Inflammatory macrophage treated with lipopolysaccharide for 4 hours (primary cell): ENCODE results near the gene DENND2A.
"Not testable (repeated sequence)": the region's sequence is repeated elsewhere in the genome, so short reads cannot be mapped to it uniquely, and the experiment has no call there.

ENCODE experiments used
- DNase-seq: peaks from one replicate; pipeline ENCODE4 v3.0.0-alpha.2; 2020

Gene DENND2A

GRCh38 chr7:140540136-140540777, 100.4 kb downstream of the DENND2A start:
- no peak for DNase-seq

GRCh38 chr7:140539461-140539860, 101.2 kb downstream of the DENND2A start:
- DNase-seq = no peak

GRCh38 chr7:140537750-140538482, 102.7 kb downstream of the DENND2A start:
- no peak for DNase-seq

- no peak for DNase-seq
Measured at GRCh38 chr7:140534743-140535142, 105.9 kb downstream of the DENND2A start.

- DNase-seq = no peak
Measured at GRCh38 chr7:140533394-140533872, 107.2 kb downstream of the DENND2A start.

GRCh38 chr7:140529428-140529827, 111.2 kb downstream of the DENND2A start:
- DNase-seq = not testable (repeated sequence)

- no peak for DNase-seq
Measured at GRCh38 chr7:140526787-140527664, 113.6 kb downstream of the DENND2A start.

GRCh38 chr7:140526214-140526613, 114.4 kb downstream of the DENND2A start:
- no peak for DNase-seq

GRCh38 chr7:140525743-140526142, 114.9 kb downstream of the DENND2A start:
- DNase-seq = no peak

- no peak for DNase-seq
Measured at GRCh38 chr7:140521421-140521820, 119.2 kb downstream of the DENND2A start.

GRCh38 chr7:140519007-140519399, 121.6 kb downstream of the DENND2A start:
- no peak for DNase-seq

- DNase-seq = no peak
Measured at GRCh38 chr7:140518370-140519006, 122.1 kb downstream of the DENND2A start.

GRCh38 chr7:140517546-140518369, 122.9 kb downstream of the DENND2A start:
- peak; percentile 79 for DNase-seq

GRCh38 chr7:140512317-140513000, 128.2 kb downstream of the DENND2A start:
- no peak for DNase-seq

- DNase-seq = no peak
Measured at GRCh38 chr7:140509789-140510188, 130.8 kb downstream of the DENND2A start.

GRCh38 chr7:140507556-140507955, 133.1 kb downstream of the DENND2A start:
- not testable (repeated sequence) for DNase-seq

GRCh38 chr7:140506788-140507464, 133.7 kb downstream of the DENND2A start:
- no peak for DNase-seq

- no peak for DNase-seq
Measured at GRCh38 chr7:140501966-140502365, 138.6 kb downstream of the DENND2A start.

- DNase-seq = not testable (repeated sequence)
Measured at GRCh38 chr7:140497807-140498206, 142.8 kb downstream of the DENND2A start.

GRCh38 chr7:140497241-140497769, 143.3 kb downstream of the DENND2A start:
- DNase-seq = no peak
